GM21360 (cell line): Measurements from ENCODE around the gene TMEM220.
"Not testable (repeated sequence)": the region's sequence is repeated elsewhere in the genome, so short reads cannot be mapped to it uniquely, and the experiment has no call there.

Experiments used
- ATAC-seq: cut with Tn5 transposase; IDR thresholded peaks from one replicate; pipeline ENCODE4 v1.9.1; 2021; ENCODE audit warnings: mild to moderate bottlenecking, moderate library complexity; ENCODE audit not compliant: unreplicated experiment

The TMEM220 gene

GRCh38 chr17:10731408-10731879, 1.6 kb upstream of the TMEM220 start:
- no peak for ATAC-seq

- not testable (repeated sequence) for ATAC-seq
These were observed 424 bp upstream of the TMEM220 start for GRCh38 chr17:10730247-10730646.

GRCh38 chr17:10728331-10728892, 1.4 kb downstream of the TMEM220 start:
- no peak for ATAC-seq

- no peak for ATAC-seq
These were observed 2.6 kb downstream of the TMEM220 start for GRCh38 chr17:10727192-10727591.

- no peak for ATAC-seq
These were observed 3.6 kb downstream of the TMEM220 start for GRCh38 chr17:10726196-10726595.

GRCh38 chr17:10725262-10725661, 4.6 kb downstream of the TMEM220 start:
- ATAC-seq = no peak

- no peak for ATAC-seq
These were observed 5.2 kb downstream of the TMEM220 start for GRCh38 chr17:10724546-10725195.

GRCh38 chr17:10718547-10718946, 11.3 kb downstream of the TMEM220 start:
- no peak for ATAC-seq

- no peak for ATAC-seq
These were observed 13.6 kb downstream of the TMEM220 start for GRCh38 chr17:10716218-10716617.

- no peak for ATAC-seq
These were observed 16.5 kb downstream of the TMEM220 start for GRCh38 chr17:10713318-10713717.

- ATAC-seq = no peak
These were observed 24.1 kb downstream of the TMEM220 start for GRCh38 chr17:10705727-10706126.

GRCh38 chr17:10702574-10702973, 27.2 kb downstream of the TMEM220 start:
- no peak for ATAC-seq

GRCh38 chr17:10699856-10700255, 30.0 kb downstream of the TMEM220 start:
- ATAC-seq = no peak

- ATAC-seq = no peak
These were observed 31.6 kb downstream of the TMEM220 start for GRCh38 chr17:10698096-10698818.

- peak; percentile 96 for ATAC-seq
These were observed 32.4 kb downstream of the TMEM220 start, which contains the start of the genes ADPRM and SCO1 for GRCh38 chr17:10697092-10698081. Gene ADPRM (plus strand): TSS chr17:10697594. CDS start chr17:10704927, 7,333 bp downstream. Gene SCO1 (minus strand): TSS chr17:10697533. CDS start chr17:10697507, 26 bp downstream.

- ATAC-seq = not testable (repeated sequence)
These were observed 33.9 kb downstream of the TMEM220 start for GRCh38 chr17:10695875-10696407.

- no peak for ATAC-seq
These were observed 42.3 kb downstream of the TMEM220 start for GRCh38 chr17:10687499-10687898.

- no peak for ATAC-seq
These were observed 46.0 kb downstream of the TMEM220 start for GRCh38 chr17:10683853-10684252.

- ATAC-seq = no peak
These were observed 47.9 kb downstream of the TMEM220 start for GRCh38 chr17:10681866-10682446.

- ATAC-seq = no peak
These were observed 55.1 kb downstream of the TMEM220 start for GRCh38 chr17:10674704-10675103.
